Keratinocyte (primary cell): Measurements from ENCODE around the gene WDR7. TPM values are rescaled to one million over a fixed set of nuclear protein-coding genes. Genes with fewer than 3 reads are reported as not detected.

ENCODE experiments used
- DNase-seq: peaks from one replicate; pipeline ENCODE4 v3.0.0-alpha.2; 2011; ENCODE audit warnings: low read depth, missing footprints, low spot score
- FAIRE-seq: peaks from 2 replicates; lab custom pipeline; 2011; peaks lifted over from hg19 to GRCh38; lab: Jason Lieb, UNC
- H2AFZ ChIP-seq: 2 replicates; pipeline ENCODE4 v1.6.0; 2012; ENCODE audit warnings: low read length, control low read depth, inconsistent platforms; ENCODE audit not compliant: control insufficient read depth
- H3K27ac ChIP-seq: 2 replicates; pipeline ENCODE4 v1.5.1; 2011; ENCODE audit warnings: low read length; ENCODE audit not compliant: control insufficient read depth, insufficient read depth
- H3K27me3 ChIP-seq: 3 replicates; pipeline ENCODE4 v1.6.0; 2011; ENCODE audit warnings: low read length; ENCODE audit not compliant: control insufficient read depth, insufficient read depth; ENCODE audit errors: extremely low read depth
- H3K36me3 ChIP-seq, 2 experiments: 2 replicates in 1 of 2; 3 replicates in 1 of 2; pipeline ENCODE4 v1.5.1; 2011; ENCODE audit warnings: low read length in 2 of 2, mild to moderate bottlenecking in 1 of 2; ENCODE audit not compliant: control insufficient read depth in 2 of 2, insufficient read depth in 2 of 2; ENCODE audit errors: extremely low read depth in 1 of 2
- H3K4me1 ChIP-seq: 3 replicates; pipeline ENCODE4 v1.5.1; 2011; ENCODE audit warnings: low read length; ENCODE audit not compliant: control insufficient read depth, insufficient read depth; ENCODE audit errors: extremely low read depth
- H3K4me2 ChIP-seq: 3 replicates; pipeline ENCODE4 v1.6.0; 2011; ENCODE audit warnings: low read depth, low read length; ENCODE audit not compliant: control insufficient read depth, insufficient read depth; ENCODE audit errors: extremely low read depth
- H3K4me3 ChIP-seq, 3 experiments: fragments of 200-600 bp in 1 of 3; sonication (generic) in 1 of 3; 2 replicates in 2 of 3; 3 replicates in 1 of 3; pipeline ENCODE4 v1.5.1; 2011 to 2016; ENCODE audit warnings: low read length in 3 of 3, mild to moderate bottlenecking in 3 of 3, control low read depth in 2 of 3, inconsistent platforms in 1 of 3, low read depth in 1 of 3, mixed read lengths in 1 of 3, mixed run types in 1 of 3, moderate library complexity in 1 of 3; ENCODE audit not compliant: control insufficient read depth in 2 of 3, insufficient read depth in 2 of 3; ENCODE audit errors: extremely low read depth in 1 of 3
- H3K79me2 ChIP-seq: 2 replicates; pipeline ENCODE4 v1.6.0; 2012; ENCODE audit warnings: low read length; ENCODE audit not compliant: control insufficient read depth, insufficient read depth
- H3K9ac ChIP-seq: 3 replicates; pipeline ENCODE4 v1.6.0; 2011; ENCODE audit warnings: low read length; ENCODE audit not compliant: control insufficient read depth, insufficient read depth; ENCODE audit errors: extremely low read depth
- H3K9me1 ChIP-seq: 3 replicates; pipeline ENCODE4 v1.6.0; 2011; ENCODE audit warnings: low read length; ENCODE audit not compliant: control insufficient read depth, insufficient read depth; ENCODE audit errors: extremely low read depth
- H3K9me3 ChIP-seq: 2 replicates; pipeline ENCODE4 v1.5.1; 2012; ENCODE audit warnings: low read depth, low read length; ENCODE audit not compliant: control insufficient read depth
- H4K20me1 ChIP-seq: 3 replicates; pipeline ENCODE4 v1.6.0; 2011; ENCODE audit warnings: low read length; ENCODE audit not compliant: control insufficient read depth, insufficient read depth; ENCODE audit errors: extremely low read depth
- CTCF ChIP-seq, 3 experiments: IDR thresholded peaks in 1 of 3; conservative IDR thresholded peaks in 1 of 3; optimal IDR thresholded peaks in 1 of 3; 2 replicates in 2 of 3; 3 replicates in 1 of 3; pipeline versions ENCODE3 to v1.5.1; 2011; ENCODE audit warnings: low read length in 3 of 3, mild to moderate bottlenecking in 3 of 3, moderate library complexity in 2 of 3, control low read depth in 1 of 3, inconsistent platforms in 1 of 3; ENCODE audit not compliant: insufficient read depth in 2 of 3; ENCODE audit errors: extremely low read depth in 1 of 3
- EZH2 ChIP-seq: IDR thresholded peaks from one replicate; pipeline ENCODE4 v1.6.1; 2012; ENCODE audit warnings: inconsistent platforms, mild to moderate bottlenecking, low read length, moderate library complexity
- dilution Hi-C: fragments of 300-500 bp; cut with MboI; formaldehyde crosslinking; loops from one replicate; pipeline ENCODE4 v1.7.0; 2020; ENCODE audit warnings: low sequenced_read_pairs; ENCODE audit not compliant: extremely low pct_ligation_motif_present
- polyA plus RNA-seq, 5 experiments: library from polyadenylated mRNA; depleted of rRNA in 3 of 5; stranded (reverse) in 3 of 5; stranded (forward) in 1 of 5; unstranded in 1 of 5; fragments of >200 nt; gene quantifications; 1 replicate in 1 of 5; 2 replicates in 3 of 5; 3 replicates in 1 of 5; pipeline versions ENCODE4 v1.2.1 to v1.2.3, GENCODE V29; 2011 to 2012; ENCODE audit warnings: missing spikeins in 2 of 5, low read depth in 1 of 5, low replicate concordance in 1 of 5

The WDR7 gene
- polyA plus RNA-seq, 1 donor (not counting 4 experiments of a cell fraction or from before 2014, with no cell fraction given): 6.9 TPM

- no peaks in the 10 kb centered on the region for H3K36me3 ChIP-seq
- H3K27ac ChIP-seq: no peak overlapping the region
- no peaks in the 10 kb centered on the region for H3K27me3 ChIP-seq
- no peaks in the 10 kb centered on the region for H4K20me1 ChIP-seq
- no peak overlapping the region for H3K4me3 ChIP-seq
- TF ChIP-seq CTCF (optimal IDR thresholded peaks at IDR 0.05 in 1 of 3, IDR thresholded peaks at IDR 0.05 in 1 of 3, conservative IDR thresholded peaks at IDR 0.05 in 1 of 3; ENCODE audit: extremely low read depth in 1 of 3, insufficient read depth in 2 of 3, low read length in 3 of 3) (no peak), EZH2 (no peak)
- no peak for DNase-seq
- H3K9ac ChIP-seq: no peak overlapping the region
- no peak overlapping the region for H3K4me2 ChIP-seq
- no peak for FAIRE-seq
- H3K9me1 ChIP-seq: no peaks in the 10 kb centered on the region
- H2AFZ ChIP-seq: no peak overlapping the region
- dilution Hi-C loops: no loop called here
- no peaks in the 10 kb centered on the region for H3K79me2 ChIP-seq
- no peaks in the 10 kb centered on the region for H3K9me3 ChIP-seq
- no peaks in the 10 kb centered on the region for H3K4me1 ChIP-seq
Observed at GRCh38 chr18:56747032-56747658, 96.0 kb downstream of the WDR7 start.

GRCh38 chr18:56747857-56748256 is 96.7 kb downstream of the WDR7 start:
- no peak overlapping the region for H2AFZ ChIP-seq
- no peak overlapping the region for H3K9ac ChIP-seq
- H3K79me2 ChIP-seq: no peaks in the 10 kb centered on the region
- no peak overlapping the region for H3K4me2 ChIP-seq
- dilution Hi-C loops: no loop called here
- no peaks in the 10 kb centered on the region for H3K36me3 ChIP-seq
- H3K9me1 ChIP-seq: no peaks in the 10 kb centered on the region
- no peaks in the 10 kb centered on the region for H3K27me3 ChIP-seq
- TF ChIP-seq EZH2 (no peak), CTCF (optimal IDR thresholded peaks at IDR 0.05 in 1 of 3, IDR thresholded peaks at IDR 0.05 in 1 of 3, conservative IDR thresholded peaks at IDR 0.05 in 1 of 3; ENCODE audit: extremely low read depth in 1 of 3, insufficient read depth in 2 of 3, low read length in 3 of 3) (no peak)
- no peaks in the 10 kb centered on the region for H3K4me1 ChIP-seq
- no peak overlapping the region for H3K4me3 ChIP-seq
- DNase-seq (no peak), FAIRE-seq (no peak)
- no peaks in the 10 kb centered on the region for H3K9me3 ChIP-seq
- no peak overlapping the region for H3K27ac ChIP-seq
- H4K20me1 ChIP-seq: no peaks in the 10 kb centered on the region
